ENCODE data around the gene TRIM69.

The TRIM69 gene

DNA sequence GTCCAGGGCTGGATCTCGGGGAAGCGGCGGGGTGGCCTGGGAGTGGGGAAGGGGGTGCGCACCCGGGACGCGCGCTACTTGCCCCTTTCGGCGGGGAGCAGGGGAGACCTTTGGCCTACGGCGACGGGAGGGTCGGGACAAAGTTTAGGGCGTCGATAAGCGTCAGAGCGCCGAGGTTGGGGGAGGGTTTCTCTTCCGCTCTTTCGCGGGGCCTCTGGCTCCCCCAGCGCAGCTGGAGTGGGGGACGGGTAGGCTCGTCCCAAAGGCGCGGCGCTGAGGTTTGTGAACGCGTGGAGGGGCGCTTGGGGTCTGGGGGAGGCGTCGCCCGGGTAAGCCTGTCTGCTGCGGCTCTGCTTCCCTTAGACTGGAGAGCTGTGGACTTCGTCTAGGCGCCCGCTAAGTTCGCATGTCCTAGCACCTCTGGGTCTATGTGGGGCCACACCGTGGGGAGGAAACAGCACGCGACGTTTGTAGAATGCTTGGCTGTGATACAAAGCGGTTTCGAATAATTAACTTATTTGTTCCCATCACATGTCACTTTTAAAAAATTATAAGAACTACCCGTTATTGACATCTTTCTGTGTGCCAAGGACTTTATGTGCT, 24.5 kb upstream of the TRIM69 start:
- peaks cover 33% of the 10 kb centered on the region for H3K4me1 ChIP-seq (ENCODE audit: insufficient read depth, low read length, severe bottlenecking)
- peak overlapping the region; percentile 77 for H3K4me3 ChIP-seq (ENCODE audit: low read depth, low read length, poor library complexity, severe bottlenecking)
- H3K9me3 ChIP-seq (ENCODE audit: low read length) = no peaks in the 10 kb centered on the region
- H4K20me1 ChIP-seq (ENCODE audit: insufficient read depth, low read length) = 0 out of 2 replicates have a peak, but pooled peaks cover 3% of the 10 kb centered on the region
- peak overlapping the region; percentile 86 for H3K9ac ChIP-seq (ENCODE audit: low read length)
- H3F3A ChIP-seq (ENCODE audit: insufficient read depth, low read length) = no peaks in the 10 kb centered on the region
- H3K36me3 ChIP-seq (ENCODE audit: insufficient read depth, low read length) = peaks cover 38% of the 10 kb centered on the region
- no peaks in the 10 kb centered on the region for H3K27me3 ChIP-seq (ENCODE audit: insufficient read depth, low read length)
- peak overlapping the region; percentile 91 for H3K4me2 ChIP-seq (ENCODE audit: low read length)
- H3K79me2 ChIP-seq (ENCODE audit: insufficient read depth, low read length) = peaks cover 34% of the 10 kb centered on the region
- TF ChIP-seq, protein P1, sequence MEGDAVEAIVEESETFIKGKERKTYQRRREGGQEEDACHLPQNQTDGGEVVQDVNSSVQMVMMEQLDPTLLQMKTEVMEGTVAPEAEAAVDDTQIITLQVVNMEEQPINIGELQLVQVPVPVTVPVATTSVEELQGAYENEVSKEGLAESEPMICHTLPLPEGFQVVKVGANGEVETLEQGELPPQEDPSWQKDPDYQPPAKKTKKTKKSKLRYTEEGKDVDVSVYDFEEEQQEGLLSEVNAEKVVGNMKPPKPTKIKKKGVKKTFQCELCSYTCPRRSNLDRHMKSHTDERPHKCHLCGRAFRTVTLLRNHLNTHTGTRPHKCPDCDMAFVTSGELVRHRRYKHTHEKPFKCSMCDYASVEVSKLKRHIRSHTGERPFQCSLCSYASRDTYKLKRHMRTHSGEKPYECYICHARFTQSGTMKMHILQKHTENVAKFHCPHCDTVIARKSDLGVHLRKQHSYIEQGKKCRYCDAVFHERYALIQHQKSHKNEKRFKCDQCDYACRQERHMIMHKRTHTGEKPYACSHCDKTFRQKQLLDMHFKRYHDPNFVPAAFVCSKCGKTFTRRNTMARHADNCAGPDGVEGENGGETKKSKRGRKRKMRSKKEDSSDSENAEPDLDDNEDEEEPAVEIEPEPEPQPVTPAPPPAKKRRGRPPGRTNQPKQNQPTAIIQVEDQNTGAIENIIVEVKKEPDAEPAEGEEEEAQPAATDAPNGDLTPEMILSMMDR (IDR thresholded peaks at IDR 0.05; ENCODE audit: low read length) = no peak
- no peak for TF ChIP-seq EZH2 (IDR thresholded peaks at IDR 0.05; ENCODE audit: borderline replicate concordance, low read length)
- no peaks in the 10 kb centered on the region for H3K9me2 ChIP-seq (ENCODE audit: low read depth, low read length)
- H2AFZ ChIP-seq (ENCODE audit: low read length) = no peak overlapping the region
- H3K27ac ChIP-seq (ENCODE audit: low read depth, low read length, poor library complexity, severe bottlenecking) = peak overlapping the region; percentile 84

DNA sequence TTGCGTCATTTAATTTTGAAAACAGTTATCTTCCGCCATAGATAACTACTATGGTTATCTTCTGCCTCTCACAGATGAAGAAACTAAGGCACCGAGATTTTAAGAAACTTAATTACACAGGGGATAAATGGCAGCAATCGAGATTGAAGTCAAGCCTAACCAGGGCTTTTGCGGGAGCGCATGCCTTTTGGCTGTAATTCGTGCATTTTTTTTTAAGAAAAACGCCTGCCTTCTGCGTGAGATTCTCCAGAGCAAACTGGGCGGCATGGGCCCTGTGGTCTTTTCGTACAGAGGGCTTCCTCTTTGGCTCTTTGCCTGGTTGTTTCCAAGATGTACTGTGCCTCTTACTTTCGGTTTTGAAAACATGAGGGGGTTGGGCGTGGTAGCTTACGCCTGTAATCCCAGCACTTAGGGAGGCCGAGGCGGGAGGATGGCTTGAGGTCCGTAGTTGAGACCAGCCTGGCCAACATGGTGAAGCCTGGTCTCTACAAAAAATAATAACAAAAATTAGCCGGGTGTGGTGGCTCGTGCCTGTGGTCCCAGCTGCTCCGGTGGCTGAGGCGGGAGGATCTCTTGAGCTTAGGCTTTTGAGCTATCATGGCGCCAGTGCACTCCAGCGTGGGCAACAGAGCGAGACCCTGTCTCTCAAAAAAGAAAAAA, 23.9 kb upstream of the TRIM69 start:
- H3K4me3 ChIP-seq (ENCODE audit: low read depth, low read length, poor library complexity, severe bottlenecking) = peak overlapping the region; percentile 77
- peak overlapping the region; percentile 86 for H3K9ac ChIP-seq (ENCODE audit: low read length)
- H3K9me2 ChIP-seq (ENCODE audit: low read depth, low read length) = no peaks in the 10 kb centered on the region
- peak overlapping the region; percentile 91 for H3K4me2 ChIP-seq (ENCODE audit: low read length)
- H3K27me3 ChIP-seq (ENCODE audit: insufficient read depth, low read length) = no peaks in the 10 kb centered on the region
- H2AFZ ChIP-seq (ENCODE audit: low read length) = no peak overlapping the region
- TF ChIP-seq EZH2 (IDR thresholded peaks at IDR 0.05; ENCODE audit: borderline replicate concordance, low read length) = no peak
- TF ChIP-seq, protein P1 (IDR thresholded peaks at IDR 0.05; ENCODE audit: low read length) = no peak
- H3K4me1 ChIP-seq (ENCODE audit: insufficient read depth, low read length, severe bottlenecking) = peaks cover 33% of the 10 kb centered on the region
- H3K27ac ChIP-seq (ENCODE audit: low read depth, low read length, poor library complexity, severe bottlenecking) = peak overlapping the region; percentile 84
- H3K36me3 ChIP-seq (ENCODE audit: insufficient read depth, low read length) = peaks cover 44% of the 10 kb centered on the region
- no peaks in the 10 kb centered on the region for H3K9me3 ChIP-seq (ENCODE audit: low read length)
- no peaks in the 10 kb centered on the region for H3F3A ChIP-seq (ENCODE audit: insufficient read depth, low read length)
- H3K79me2 ChIP-seq (ENCODE audit: insufficient read depth, low read length) = peaks cover 34% of the 10 kb centered on the region
- 0 out of 2 replicates have a peak, but pooled peaks cover 3% of the 10 kb centered on the region for H4K20me1 ChIP-seq (ENCODE audit: insufficient read depth, low read length)

DNA sequence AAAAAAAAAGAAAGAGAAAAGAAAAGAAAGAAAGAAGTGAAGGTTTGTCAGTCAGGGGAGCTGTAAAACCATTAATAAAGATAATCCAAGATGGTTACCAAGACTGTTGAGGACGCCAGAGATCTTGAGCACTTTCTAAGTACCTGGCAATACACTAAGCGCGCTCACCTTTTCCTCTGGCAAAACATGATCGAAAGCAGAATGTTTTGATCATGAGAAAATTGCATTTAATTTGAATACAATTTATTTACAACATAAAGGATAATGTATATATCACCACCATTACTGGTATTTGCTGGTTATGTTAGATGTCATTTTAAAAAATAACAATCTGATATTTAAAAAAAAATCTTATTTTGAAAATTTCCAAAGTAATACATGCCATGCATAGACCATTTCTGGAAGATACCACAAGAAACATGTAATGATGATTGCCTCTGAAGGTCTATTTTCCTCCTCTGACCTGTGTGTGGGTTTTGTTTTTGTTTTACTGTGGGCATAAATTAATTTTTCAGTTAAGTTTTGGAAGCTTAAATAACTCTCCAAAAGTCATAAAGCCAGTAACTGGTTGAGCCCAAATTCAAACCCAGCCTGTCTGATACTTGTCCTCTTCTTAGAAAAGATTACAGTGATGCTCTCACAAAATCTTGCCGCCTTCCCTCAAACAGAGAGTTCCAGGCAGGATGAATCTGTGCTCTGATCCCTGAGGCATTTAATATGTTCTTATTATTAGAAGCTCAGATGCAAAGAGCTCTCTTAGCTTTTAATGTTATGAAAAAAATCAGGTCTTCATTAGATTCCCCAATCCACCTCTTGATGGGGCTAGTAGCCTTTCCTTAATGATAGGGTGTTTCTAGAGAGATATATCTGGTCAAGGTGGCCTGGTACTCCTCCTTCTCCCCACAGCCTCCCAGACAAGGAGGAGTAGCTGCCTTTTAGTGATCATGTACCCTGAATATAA, 23.0 kb upstream of the TRIM69 start:
- H3K9me2 ChIP-seq (ENCODE audit: low read depth, low read length) = no peaks in the 10 kb centered on the region
- H3K79me2 ChIP-seq (ENCODE audit: insufficient read depth, low read length) = peaks cover 34% of the 10 kb centered on the region
- H3K27ac ChIP-seq (ENCODE audit: low read depth, low read length, poor library complexity, severe bottlenecking) = peak overlapping the region; percentile 84
- peaks cover 33% of the 10 kb centered on the region for H3K4me1 ChIP-seq (ENCODE audit: insufficient read depth, low read length, severe bottlenecking)
- no peaks in the 10 kb centered on the region for H3F3A ChIP-seq (ENCODE audit: insufficient read depth, low read length)
- no peak overlapping the region for H2AFZ ChIP-seq (ENCODE audit: low read length)
- 0 out of 2 replicates have a peak, but pooled peaks cover 3% of the 10 kb centered on the region for H4K20me1 ChIP-seq (ENCODE audit: insufficient read depth, low read length)
- peak overlapping the region; percentile 91 for H3K4me2 ChIP-seq (ENCODE audit: low read length)
- no peaks in the 10 kb centered on the region for H3K9me3 ChIP-seq (ENCODE audit: low read length)
- TF ChIP-seq, protein P1 (IDR thresholded peaks at IDR 0.05; ENCODE audit: low read length) = peak; percentile 52
- TF ChIP-seq EZH2 (IDR thresholded peaks at IDR 0.05; ENCODE audit: borderline replicate concordance, low read length) = no peak
- H3K9ac ChIP-seq (ENCODE audit: low read length) = peak overlapping the region; percentile 86
- peak overlapping the region; percentile 77 for H3K4me3 ChIP-seq (ENCODE audit: low read depth, low read length, poor library complexity, severe bottlenecking)
- H3K27me3 ChIP-seq (ENCODE audit: insufficient read depth, low read length) = no peaks in the 10 kb centered on the region
- peaks cover 52% of the 10 kb centered on the region for H3K36me3 ChIP-seq (ENCODE audit: insufficient read depth, low read length)

Data from OCI-LY1 (cell line).